Gastrocnemius medialis (tissue), 4 donors: ENCODE data around the gene HIVEP3.

Source experiments
- CTCF ChIP-seq, 5 experiments: fragments of 450-650 bp in 3 of 5; fragments of 200-600 bp in 2 of 5; sonication (generic) in 2 of 5; IDR thresholded peaks in 4 of 5; conservative IDR thresholded peaks in 1 of 5; 1 replicate in 4 of 5; 2 replicates in 1 of 5; pipeline ENCODE4 v1.5.1; 2016 to 2019; ENCODE audit warnings: antibody characterized with exemption in 5 of 5, mild to moderate bottlenecking in 3 of 5, moderate library complexity in 3 of 5
- POLR2A ChIP-seq, 2 donors: fragments of 450-650 bp; IDR thresholded peaks; one replicate each; pipeline ENCODE4 v1.6.1; 2017; ENCODE audit warnings: antibody characterized with exemption in 2 of 2, mild to moderate bottlenecking in 2 of 2, moderate library complexity in 2 of 2

- no peak for TF ChIP-seq CTCF (IDR thresholded peaks at IDR 0.05 in 4 of 5, conservative IDR thresholded peaks at IDR 0.05 in 1 of 5)
- TF ChIP-seq POLR2A (IDR thresholded peaks at IDR 0.05) = no peak
Measured at GRCh38 chr1:41894101-41894807, 24.5 kb downstream of the HIVEP3 start.
